K562 (cell line): Measurements from ENCODE around the gene PPIA. TPM values are rescaled to one million over a fixed set of nuclear protein-coding genes. Genes with fewer than 3 reads are reported as not detected.

Experiments
- AFF1 ChIP-seq, 2 experiments: fragments of 450-650 bp; IDR thresholded peaks; 2 replicates each; pipeline ENCODE4 v1.6.1; 2018; ENCODE audit warnings: mild to moderate bottlenecking in 2 of 2, low read depth in 1 of 2; ENCODE audit not compliant: partially characterized antibody in 2 of 2
- CHCHD3 ChIP-seq: fragments of 250-450 bp; sonication (Bioruptor Pico); IDR thresholded peaks from 2 replicates; pipeline ENCODE4 v2.1.2; 2022; ENCODE audit warnings: mild to moderate bottlenecking
- EHMT2 ChIP-seq: fragments of 450-650 bp; IDR thresholded peaks from 2 replicates; pipeline ENCODE4 v1.6.1; 2018; ENCODE audit warnings: antibody characterized with exemption
- HDAC3 ChIP-seq: fragments of 450-650 bp; IDR thresholded peaks from 2 replicates; pipeline ENCODE4 v1.6.1; 2018; ENCODE audit warnings: borderline replicate concordance, mild to moderate bottlenecking, moderate library complexity; ENCODE audit not compliant: partially characterized antibody
- HES1 ChIP-seq: fragments of 450-650 bp; IDR thresholded peaks from 2 replicates; pipeline ENCODE4 v1.6.1; 2016; ENCODE audit warnings: low read depth, mild to moderate bottlenecking, moderate library complexity
- MEIS2 ChIP-seq: fragments of 450-650 bp; IDR thresholded peaks from 2 replicates; pipeline ENCODE4 v1.6.1; 2014; ENCODE audit warnings: mild to moderate bottlenecking; ENCODE audit not compliant: partially characterized antibody
- MXI1 ChIP-seq: IDR thresholded peaks from 2 replicates; pipeline ENCODE4 v1.6.1; 2011; ENCODE audit warnings: low read depth, mild to moderate bottlenecking, improper control_type of control experiment, low read length
- NFATC3 ChIP-seq: fragments of 450-650 bp; IDR thresholded peaks from 2 replicates; pipeline ENCODE4 v1.6.1; 2017; ENCODE audit warnings: mild to moderate bottlenecking
- NFIC ChIP-seq: fragments of 450-650 bp; IDR thresholded peaks from 2 replicates; pipeline ENCODE4 v1.6.1; 2017; ENCODE audit warnings: mild to moderate bottlenecking, inconsistent platforms
- TAF7 ChIP-seq: fragments of 450-650 bp; IDR thresholded peaks from 2 replicates; pipeline ENCODE4 v1.6.1; 2016; ENCODE audit warnings: missing genetic modification characterization, missing compliant biosample characterization
- ZNF318 ChIP-seq, 2 experiments: fragments of 450-650 bp; IDR thresholded peaks; 2 replicates each; pipeline ENCODE4 v1.6.1; 2016; ENCODE audit warnings: mild to moderate bottlenecking in 2 of 2, borderline replicate concordance in 1 of 2, low read depth in 1 of 2, moderate library complexity in 1 of 2
- polyA plus RNA-seq, 8 experiments: library from polyadenylated mRNA; depleted of rRNA in 4 of 8; stranded (reverse) in 5 of 8; unstranded in 3 of 8; fragments of >200 nt; fragmentation: Nextera tagmentation in 2 of 8; fragmentation: Illumina TruSeq in 1 of 8; extraction: Ambion mirVana in 2 of 8; extraction: Trizol in 1 of 8; gene quantifications; 2 replicates each; pipeline versions ENCODE4 v1.2.1 to v1.2.3, GENCODE V29; 2011 to 2014; ENCODE audit warnings: inconsistent platforms in 1 of 8, missing spikeins in 1 of 8
- total RNA-seq, 7 experiments: library from RNA; depleted of rRNA in 6 of 7; stranded (reverse); fragments of >200 nt in 6 of 7; fragmentation: Illumina TruSeq in 2 of 7; extraction: Trizol in 2 of 7; gene quantifications; 2 replicates each; pipeline versions ENCODE4 v1.2.1 to v1.2.3, GENCODE V29; 2011 to 2021; ENCODE audit warnings: low replicate concordance in 1 of 7
- TF ChIP-seq, protein P1 (sequence below): IDR thresholded peaks from 2 replicates; pipeline ENCODE4 v1.6.1; 2012; ENCODE audit warnings: low read depth, low read length, improper control_type of control experiment, borderline replicate concordance

PPIA gene
- total and polyA plus RNA-seq, 9 of the 15 experiments (the other 6 are each of a cell fraction or from before 2014, with no cell fraction given) = 2,583 to 7,504 (median 3,973) TPM

DNA sequence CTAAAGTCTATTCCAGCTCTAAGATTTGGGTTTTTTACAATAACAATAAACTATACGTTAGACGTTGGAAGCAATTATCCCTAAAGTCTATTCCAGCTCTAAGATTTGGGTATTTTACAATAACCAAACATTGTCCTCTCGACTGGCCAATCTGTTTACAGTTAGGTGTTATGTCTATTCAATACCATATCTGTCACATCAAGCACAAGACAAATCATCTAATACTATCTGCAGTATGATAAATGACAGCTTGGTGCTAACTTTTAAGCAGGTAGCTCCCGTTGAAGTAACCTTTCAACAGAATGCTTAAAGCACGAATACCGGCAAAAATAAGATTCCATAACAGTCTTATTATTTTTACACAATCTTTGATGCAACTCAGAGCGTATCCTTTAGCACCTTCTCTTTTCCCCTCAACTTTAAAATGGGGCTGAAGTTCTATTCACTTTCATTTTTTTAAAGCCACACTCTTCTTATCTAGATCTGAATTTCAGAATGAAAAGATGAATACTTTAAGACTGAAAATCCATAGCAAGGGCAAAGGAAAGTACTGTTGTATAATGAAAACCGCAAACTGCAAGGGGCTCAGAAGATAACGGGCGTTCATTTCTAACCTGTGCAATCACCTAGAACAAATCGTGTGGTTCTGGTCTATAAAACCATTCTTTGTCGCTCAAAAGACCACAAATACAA, 50.5 kb downstream of the PPIA start (continued):
- peak in 1 of 2 experiments; percentile 73; a peak in 1 of 4 replicates for TF ChIP-seq ZNF318 (IDR thresholded peaks at IDR 0.05; ENCODE audit: borderline replicate concordance in 1 of 2, low read depth in 1 of 2)
- no peak for TF ChIP-seq HDAC3
- TF ChIP-seq CHCHD3 (CRISPR knock-in tag) = no peak
- TF ChIP-seq AFF1 (IDR thresholded peaks at IDR 0.05; ENCODE audit: low read depth in 1 of 2, partially characterized antibody in 2 of 2) = peak in 1 of 2 experiments; percentile 85
- TF ChIP-seq HES1 = peak; percentile 84; the same call in 1 of the 2 replicates
- TF ChIP-seq EHMT2 = 0 out of 2 replicates have a peak, but pooled peaks have one; percentile 14
- 0 out of 2 replicates have a peak, but pooled peaks have one; percentile 26 for TF ChIP-seq MXI1
- peak; percentile 37 for TF ChIP-seq MEIS2
- no peak for TF ChIP-seq TAF7 (tag)
- TF ChIP-seq, protein P1, sequence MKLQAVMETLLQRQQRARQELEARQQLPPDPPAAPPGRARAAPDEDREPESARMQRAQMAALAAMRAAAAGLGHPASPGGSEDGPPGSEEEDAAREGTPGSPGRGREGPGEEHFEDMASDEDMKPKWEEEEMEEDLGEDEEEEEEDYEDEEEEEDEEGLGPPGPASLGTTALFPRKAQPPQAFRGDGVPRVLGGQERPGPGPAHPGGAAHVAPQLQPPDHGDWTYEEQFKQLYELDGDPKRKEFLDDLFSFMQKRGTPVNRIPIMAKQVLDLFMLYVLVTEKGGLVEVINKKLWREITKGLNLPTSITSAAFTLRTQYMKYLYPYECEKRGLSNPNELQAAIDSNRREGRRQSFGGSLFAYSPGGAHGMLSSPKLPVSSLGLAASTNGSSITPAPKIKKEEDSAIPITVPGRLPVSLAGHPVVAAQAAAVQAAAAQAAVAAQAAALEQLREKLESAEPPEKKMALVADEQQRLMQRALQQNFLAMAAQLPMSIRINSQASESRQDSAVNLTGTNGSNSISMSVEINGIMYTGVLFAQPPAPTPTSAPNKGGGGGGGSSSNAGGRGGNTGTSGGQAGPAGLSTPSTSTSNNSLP = peak; percentile 57; the same call in 1 of the 2 replicates
- no peak for TF ChIP-seq NFIC
- 0 out of 2 replicates have a peak, but pooled peaks have one; percentile 54 for TF ChIP-seq NFATC3
